NCI-H446 (cell line): ENCODE measurements around the gene ABHD1.
A peak's percentile ranks its signal among the peaks of the same experiment; 100 is the strongest.
"Not testable (repeated sequence)": the region's sequence is repeated elsewhere in the genome, so short reads cannot be mapped to it uniquely, and the experiment has no call there.

Experiments used
- DNase-seq, 2 experiments: peaks; one replicate each; lab custom pipeline; 2025; lab: John Stamatoyannopoulos, UW

The ABHD1 gene

GRCh38 chr2:27109083-27109482, 14.5 kb upstream of the ABHD1 start:
- DNase-seq: no peak

- not testable (repeated sequence) for DNase-seq
These were observed 12.8 kb upstream of the ABHD1 start for GRCh38 chr2:27110603-27111352.

GRCh38 chr2:27111392-27112078, 12.1 kb upstream of the ABHD1 start:
- DNase-seq: not testable (repeated sequence)

- no peak for DNase-seq
These were observed 8.1 kb upstream of the ABHD1 start for GRCh38 chr2:27115519-27115918.

GRCh38 chr2:27117995-27118524, 5.6 kb upstream of the ABHD1 start:
- peak in 1 of 2 experiments; percentile 15 for DNase-seq

- peak in 1 of 2 experiments; percentile 66 for DNase-seq
These were observed 4.9 kb upstream of the ABHD1 start, which contains the start of gene CGREF1 for GRCh38 chr2:27118525-27119329. Gene CGREF1 (minus strand): TSS chr2:27119128. CDS start chr2:27104366, 14,762 bp downstream.

GRCh38 chr2:27119330-27119670, 4.3 kb upstream of the ABHD1 start:
- not testable (repeated sequence) for DNase-seq

GRCh38 chr2:27121906-27122305, 1.7 kb upstream of the ABHD1 start:
- no peak for DNase-seq

GRCh38 chr2:27122791-27123190, 824 bp upstream of the ABHD1 start:
- no peak for DNase-seq

- no peak for DNase-seq
These were observed 1.5 kb downstream of the ABHD1 start for GRCh38 chr2:27125104-27125503.

- DNase-seq: no peak
These were observed 2.7 kb downstream of the ABHD1 start for GRCh38 chr2:27126252-27126710.

- no peak for DNase-seq
These were observed 4.5 kb downstream of the ABHD1 start for GRCh38 chr2:27127883-27128667.

- no peak for DNase-seq
These were observed 5.3 kb downstream of the ABHD1 start for GRCh38 chr2:27128668-27129571.

- no peak for DNase-seq
These were observed 6.8 kb downstream of the ABHD1 start for GRCh38 chr2:27130396-27130795.

GRCh38 chr2:27131429-27131828, 7.8 kb downstream of the ABHD1 start:
- DNase-seq: no peak

- peak in 1 of 2 experiments; percentile 30 for DNase-seq
These were observed 9.7 kb downstream of the ABHD1 start for GRCh38 chr2:27133195-27133875.

- peak; percentile 92 to 98 for DNase-seq
These were observed 10.5 kb downstream of the ABHD1 start, which contains the start of gene PREB for GRCh38 chr2:27133905-27134780. Gene PREB (minus strand): TSS chr2:27134636. CDS start chr2:27134421, 215 bp downstream.

- no peak for DNase-seq
These were observed 11.3 kb downstream of the ABHD1 start for GRCh38 chr2:27134781-27135477.
